H1 (cell line): ENCODE data around the gene GRM8. TPM values are rescaled to one million over a fixed set of nuclear protein-coding genes. Genes with fewer than 3 reads are reported as not detected.

Experiments used
- CTCF ChIA-PET: fragments of 300-600 bp; sonication (Branson Sonifier 250); formaldehyde crosslinking; loops from one replicate; lab custom pipeline; 2021; ENCODE audit not compliant: partially characterized antibody; lab: Charles Lee
- POLR2A ChIA-PET: fragments of 300-600 bp; sonication (Branson Sonifier 250); formaldehyde crosslinking; loops from one replicate; lab custom pipeline; 2021; ENCODE audit warnings: inconsistent platforms; ENCODE audit not compliant: partially characterized antibody; lab: Charles Lee
- DNase-seq, 2 experiments: peaks; one replicate each; pipeline versions ENCODE4 v3.0.0 to v3.0.0-alpha.2; 2010 to 2022; ENCODE audit warnings: low spot score in 2 of 2, low read depth in 1 of 2, mixed read lengths in 1 of 2
- FAIRE-seq: peaks from 2 replicates; lab custom pipeline; 2011; peaks lifted over from hg19 to GRCh38; lab: Jason Lieb, UNC
- H2AFZ ChIP-seq: 2 replicates; pipeline ENCODE4 v1.8.1; 2012; ENCODE audit warnings: low read length, inconsistent platforms
- H2AK5ac ChIP-seq: 2 replicates; pipeline ENCODE4 v1.6.1; 2013; ENCODE audit warnings: low read depth, low read length
- H2BK120ac ChIP-seq: replicated peaks from 2 replicates; pipeline ENCODE3; 2013; ENCODE audit warnings: low read depth, low read length, inconsistent platforms
- H2BK12ac ChIP-seq: 2 replicates; pipeline ENCODE4 v1.6.1; 2013; ENCODE audit warnings: low read depth, low read length
- H2BK15ac ChIP-seq: 2 replicates; pipeline ENCODE4 v1.6.1; 2013; ENCODE audit warnings: low read length
- H2BK20ac ChIP-seq: 2 replicates; pipeline ENCODE4 v1.6.1; 2013; ENCODE audit warnings: low read length
- H2BK5ac ChIP-seq: 2 replicates; pipeline ENCODE4 v1.6.1; 2013; ENCODE audit warnings: low read depth, low read length
- H3K14ac ChIP-seq: 2 replicates; pipeline ENCODE4 v1.6.1; 2013; ENCODE audit warnings: inconsistent platforms; ENCODE audit not compliant: insufficient read length
- H3K18ac ChIP-seq: 2 replicates; pipeline ENCODE4 v1.6.1; 2013; ENCODE audit warnings: low read length; ENCODE audit errors: extremely low read depth
- H3K23ac ChIP-seq: 2 replicates; pipeline ENCODE4 v1.6.1; 2013; ENCODE audit warnings: inconsistent platforms; ENCODE audit not compliant: insufficient read length
- H3K23me2 ChIP-seq: 2 replicates; pipeline ENCODE4 v1.6.1; 2013; ENCODE audit warnings: low read depth, low read length
- H3K27ac ChIP-seq: 2 replicates; pipeline ENCODE4 v1.6.1; 2011; ENCODE audit warnings: low read depth, low read length, inconsistent platforms
- H3K27me3 ChIP-seq, 4 experiments: replicated peaks in 1 of 4; 1 replicate in 1 of 4; 2 replicates in 3 of 4; pipeline versions ENCODE4 v1.6.1 to v1.8.1; 2011 to 2013; ENCODE audit warnings: low read length in 3 of 4, mild to moderate bottlenecking in 3 of 4, inconsistent platforms in 2 of 4, mixed read lengths in 2 of 4, moderate library complexity in 1 of 4; ENCODE audit not compliant: control insufficient read depth in 3 of 4, insufficient read depth in 3 of 4; ENCODE audit errors: extremely low read depth in 1 of 4
- H3K36me3 ChIP-seq, 4 experiments: 2 replicates each; pipeline versions ENCODE4 v1.6.1 to v1.8.1; 2011 to 2013; ENCODE audit warnings: mild to moderate bottlenecking in 4 of 4, low read length in 3 of 4, moderate library complexity in 2 of 4, control low read depth in 1 of 4, inconsistent platforms in 1 of 4; ENCODE audit not compliant: insufficient read depth in 4 of 4, control insufficient read depth in 2 of 4
- H3K4ac ChIP-seq: replicated peaks from 2 replicates; pipeline ENCODE3; 2013; ENCODE audit warnings: low read length, low read depth, mixed read lengths, inconsistent platforms; ENCODE audit not compliant: insufficient read length
- H3K4me1 ChIP-seq, 4 experiments: replicated peaks in 1 of 4; 1 replicate in 1 of 4; 2 replicates in 3 of 4; pipeline versions ENCODE4 v1.6.1 to v1.8.1; 2011 to 2013; ENCODE audit warnings: low read length in 3 of 4, inconsistent platforms in 2 of 4, mixed read lengths in 1 of 4; ENCODE audit not compliant: insufficient read depth in 4 of 4, control insufficient read depth in 3 of 4
- H3K4me2 ChIP-seq, 2 experiments: 2 replicates each; pipeline versions ENCODE4 v1.6.1 to v1.8.1; 2011 to 2013; ENCODE audit warnings: low read depth in 2 of 2, low read length in 2 of 2, control low read depth in 1 of 2, inconsistent platforms in 1 of 2, mild to moderate bottlenecking in 1 of 2; ENCODE audit not compliant: insufficient read depth in 1 of 2
- H3K4me3 ChIP-seq, 4 experiments: fragments of 200-600, 300-600 bp in 1 of 4; sonication (generic), shearing (Covaris generic), sonication (Bioruptor Twin) in 1 of 4; 2 replicates each; pipeline versions ENCODE4 v1.5.1 to v1.8.1; 2011 to 2016; ENCODE audit warnings: low read length in 4 of 4, low read depth in 3 of 4, control low read depth in 2 of 4, inconsistent platforms in 2 of 4, mild to moderate bottlenecking in 2 of 4, mixed read lengths in 1 of 4, moderate library complexity in 1 of 4; ENCODE audit not compliant: insufficient read depth in 2 of 4; ENCODE audit errors: extremely low read depth in 1 of 4
- H3K56ac ChIP-seq: replicated peaks from 2 replicates; pipeline ENCODE3; 2013; ENCODE audit warnings: low read depth, mild to moderate bottlenecking, mixed read lengths, low read length, inconsistent platforms; ENCODE audit not compliant: insufficient read length
- H3K79me1 ChIP-seq: 2 replicates; pipeline ENCODE4 v1.6.1; 2013; ENCODE audit warnings: low read depth, low read length, control low read depth
- H3K79me2 ChIP-seq, 2 experiments: 2 replicates each; pipeline versions ENCODE4 v1.6.1 to v1.8.1; 2012 to 2013; ENCODE audit warnings: low read length in 2 of 2, mild to moderate bottlenecking in 2 of 2, inconsistent platforms in 1 of 2; ENCODE audit not compliant: insufficient read depth in 2 of 2, control insufficient read depth in 1 of 2
- H3K9ac ChIP-seq, 4 experiments: replicated peaks in 1 of 4; 1 replicate in 1 of 4; 2 replicates in 3 of 4; pipeline versions ENCODE4 v1.6.1 to v1.8.1; 2011 to 2013; ENCODE audit warnings: low read depth in 3 of 4, low read length in 3 of 4, control low read depth in 2 of 4, mild to moderate bottlenecking in 2 of 4, moderate library complexity in 2 of 4, inconsistent platforms in 1 of 4; ENCODE audit errors: extremely low read depth in 1 of 4
- H3K9me3 ChIP-seq, 2 experiments: 2 replicates each; pipeline versions ENCODE4 v1.6.1 to v1.8.1; 2012 to 2013; ENCODE audit warnings: mild to moderate bottlenecking in 2 of 2, moderate library complexity in 2 of 2, control low read depth in 1 of 2, inconsistent platforms in 1 of 2, low read depth in 1 of 2, low read length in 1 of 2, mixed read lengths in 1 of 2; ENCODE audit not compliant: insufficient read depth in 2 of 2
- H4K20me1 ChIP-seq, 2 experiments: replicated peaks in 1 of 2; 2 replicates each; pipeline versions ENCODE3 to v1.8.1; 2011 to 2013; ENCODE audit warnings: inconsistent platforms in 2 of 2, low read length in 2 of 2, mild to moderate bottlenecking in 1 of 2; ENCODE audit not compliant: insufficient read depth in 2 of 2, control insufficient read depth in 1 of 2
- H4K5ac ChIP-seq: 2 replicates; pipeline ENCODE4 v1.6.1; 2013; ENCODE audit warnings: low read length, low read depth, mixed read lengths, inconsistent platforms; ENCODE audit not compliant: insufficient read length
- H4K8ac ChIP-seq: 2 replicates; pipeline ENCODE4 v1.8.0; 2013; ENCODE audit warnings: mild to moderate bottlenecking, moderate library complexity, low read length, inconsistent platforms; ENCODE audit not compliant: insufficient read depth; ENCODE audit errors: extremely low read depth
- H4K91ac ChIP-seq: replicated peaks from 2 replicates; pipeline ENCODE3; 2013; ENCODE audit warnings: low read length, mixed read lengths, inconsistent platforms; ENCODE audit not compliant: insufficient read length
- BCL11A ChIP-seq, 2 experiments: IDR thresholded peaks; one replicate each; pipeline ENCODE4 v1.6.1; 2011; ENCODE audit warnings: low read depth in 2 of 2, low read length in 2 of 2, mild to moderate bottlenecking in 2 of 2
- GABPA ChIP-seq: IDR thresholded peaks from 2 replicates; pipeline ENCODE4 v1.6.1; 2011; ENCODE audit warnings: mild to moderate bottlenecking, low read length, moderate library complexity, borderline replicate concordance; ENCODE audit not compliant: insufficient read depth
- MAFK ChIP-seq: IDR thresholded peaks from 2 replicates; pipeline ENCODE4 v1.6.1; 2012; ENCODE audit warnings: low read depth, mild to moderate bottlenecking, improper control_type of control experiment, low read length
- MAX ChIP-seq: IDR thresholded peaks from 2 replicates; pipeline ENCODE4 v1.6.1; 2012; ENCODE audit warnings: inconsistent platforms
- TCF12 ChIP-seq: IDR thresholded peaks from 2 replicates; pipeline ENCODE4 v1.6.1; 2011; ENCODE audit warnings: low read depth, mild to moderate bottlenecking, low read length
- USF2 ChIP-seq: IDR thresholded peaks from 2 replicates; pipeline ENCODE4 v1.6.1; 2011; ENCODE audit warnings: low read length, improper control_type of control experiment
- WGBS, 2 experiments: shearing (Covaris generic) in 1 of 2; methylation state at CpG; one replicate each; pipeline versions ENCODE4 v1.1.6 to v1.1.7; 2013 to 2015; ENCODE audit warnings: low lambda C conversion rate in 2 of 2, mixed read lengths in 2 of 2, inconsistent platforms in 1 of 2, low coverage in 1 of 2, missing lambda C conversion rate in 1 of 2; ENCODE audit not compliant: insufficient replicate concordance in 2 of 2, insufficient coverage in 1 of 2, insufficient read length in 1 of 2; ENCODE audit errors: extremely low coverage in 1 of 2, missing lambda C conversion rate in 1 of 2; 5-methylcytosine and 5-hydroxymethylcytosine counted together
- polyA plus RNA-seq, 7 experiments: library from polyadenylated mRNA; depleted of rRNA in 3 of 7; stranded (reverse) in 5 of 7; unstranded in 2 of 7; fragments of >200 nt in 5 of 7; fragments of 200-250 nt in 2 of 7; gene quantifications; 1 replicate in 5 of 7; 2 replicates in 1 of 7; 4 replicates in 1 of 7; pipeline versions ENCODE4 v1.2.1 to v1.2.3, GENCODE V29; 2011 to 2013; ENCODE audit warnings: missing spikeins in 2 of 7, mixed read lengths in 2 of 7
- total RNA-seq: library from RNA; stranded (reverse); fragmentation: NEBNext Ultra II Directional; extraction: Animal tissue kit (Norgen Biotek cat#: 25700); gene quantifications from 2 replicates; pipeline ENCODE4 v1.2.1, GENCODE V29; 2021

The GRM8 gene
- total and polyA plus RNA-seq, 2 of the 8 experiments (the other 6 are each of a cell fraction or from before 2014, with no cell fraction given) = 2.6 to 2.8 TPM

DNA sequence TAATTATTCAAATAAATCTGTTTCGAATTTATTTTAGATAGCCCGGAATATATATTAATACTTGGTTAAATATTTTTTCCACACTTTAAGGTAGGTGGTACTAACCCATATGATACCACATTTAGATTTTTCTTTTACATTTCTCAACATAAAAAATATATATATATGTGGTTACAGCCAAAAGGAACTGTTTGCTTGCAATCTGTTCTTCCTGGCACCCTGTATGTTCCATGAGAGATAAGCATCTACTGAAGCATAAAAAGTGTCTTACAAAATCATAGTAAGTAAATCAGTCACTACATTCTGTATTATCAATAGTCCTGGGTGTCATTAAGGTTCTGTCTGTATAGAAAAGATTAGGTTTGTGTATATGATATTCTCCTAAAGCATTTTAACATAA lies 726.8 kb downstream of the GRM8 start:
- Histone ChIP-seq H3K4me3 (no peak overlapping the region), H3K27me3 (no peaks in the 10 kb centered on the region), H3K4me1 (peaks cover 0 to 3% (median under 1%) of the 10 kb centered on the region in 4 experiments; a peak in 2 of 7 replicates), H3K79me1 (no peaks in the 10 kb centered on the region), H3K23ac (no peak overlapping the region), H2BK20ac (no peak overlapping the region), H3K9me3 (no peaks in the 10 kb centered on the region), H3K36me3 (no peaks in the 10 kb centered on the region), H2BK5ac (no peak overlapping the region), H3K4me2 (no peak overlapping the region), H3K27ac (no peak overlapping the region), H2BK15ac (no peak overlapping the region), H3K23me2 (no peaks in the 10 kb centered on the region), H3K14ac (no peak overlapping the region), H4K8ac (no peak overlapping the region), H3K18ac (no peak overlapping the region), H2AK5ac (no peak overlapping the region), H3K9ac (no peak overlapping the region), H2BK120ac (no peak overlapping the region), H4K5ac (no peak overlapping the region), H2BK12ac (no peak overlapping the region), H3K79me2 (no peaks in the 10 kb centered on the region), H4K20me1 (no peaks in the 10 kb centered on the region), H3K4ac (no peak overlapping the region), H3K56ac (no peak overlapping the region), H2AFZ (no peak overlapping the region), H4K91ac (no peak overlapping the region)
- no peak for TF ChIP-seq USF2
- TF ChIP-seq MAX = no peak
- no peak for TF ChIP-seq GABPA
- TF ChIP-seq TCF12 = no peak
- no peak for TF ChIP-seq MAFK
- no peak for TF ChIP-seq BCL11A (IDR thresholded peaks at IDR 0.05; ENCODE audit: low read depth in 2 of 2, low read length in 2 of 2)
- ChIA-PET POLR2A (no interaction called here), CTCF (no interaction called here)
- no peak for DNase-seq
- WGBS, 2 experiments = 83% methylated on average over 2 of the region's 2 CpGs; no CpG with 5 or more reads in 1 of the 2 experiments
- no peak for FAIRE-seq
